AG04449 (cell line): Measurements from ENCODE around the gene JCAD.

Experiments used
- CTCF ChIA-PET: fragments of 350-600 bp; formaldehyde crosslinking; extraction: SDS; loops from one replicate; lab custom pipeline; 2021; ENCODE audit warnings: antibody characterized with exemption; lab: Yijun Ruan, JAX
- POLR2A ChIA-PET: fragments of 400-600, 350-600 bp; formaldehyde crosslinking; extraction: SDS; loops from one replicate; lab custom pipeline; 2020; ENCODE audit warnings: antibody characterized with exemption, inconsistent platforms; lab: Yijun Ruan, JAX
- DNase-seq: peaks from one replicate; pipeline ENCODE4 v3.0.0-alpha.2; 2010; ENCODE audit warnings: low read depth, low spot score
- H3K4me3 ChIP-seq: 2 replicates; pipeline ENCODE4 v1.5.1; 2011; ENCODE audit warnings: low read depth, mild to moderate bottlenecking, control low read depth, low read length
- CTCF ChIP-seq: IDR thresholded peaks from one replicate; pipeline ENCODE4 v1.5.1; 2011; ENCODE audit warnings: mild to moderate bottlenecking, moderate library complexity, low read length, control low read depth, inconsistent platforms; ENCODE audit not compliant: insufficient read depth; ENCODE audit errors: missing control alignments

JCAD gene

GRCh38 chr10:30034433-30035137, 24.8 kb downstream of the JCAD start:
- H3K4me3 ChIP-seq, result no peak overlapping the region
- no peak for DNase-seq
- TF ChIP-seq CTCF, result no peak
- ChIA-PET POLR2A (no interaction called here), CTCF (interaction anchor here (1.0 to 1.6 kb wide), 3 partner anchors 10 to 236 kb away, joined by 3 to 5 read pairs (median 3); no protein-coding TSS in a partner anchor)

GRCh38 chr10:30032125-30032524, 27.3 kb downstream of the JCAD start:
- DNase-seq, result no peak
- ChIA-PET POLR2A (no interaction called here), CTCF (interaction anchor here (1.3 to 1.4 kb wide), 2 partner anchors 10 to 209 kb away, joined by 3 to 6 read pairs; no protein-coding TSS in a partner anchor)
- no peak for TF ChIP-seq CTCF
- H3K4me3 ChIP-seq, result no peak overlapping the region

- no peak for DNase-seq
- ChIA-PET POLR2A (interaction anchor here (0.6 kb wide), 1 partner anchor 15 kb away, joined by 3 read pairs; no protein-coding TSS in a partner anchor), CTCF (no interaction called here)
- TF ChIP-seq CTCF, result no peak
- no peak overlapping the region for H3K4me3 ChIP-seq
Measured at GRCh38 chr10:30029872-30030256, 29.5 kb downstream of the JCAD start.

- TF ChIP-seq CTCF, result no peak
- ChIA-PET POLR2A (interaction anchor here (0.6 kb wide), 1 partner anchor 16 kb away, joined by 3 read pairs; no protein-coding TSS in a partner anchor), CTCF (interaction anchor here (0.8 kb wide), 1 partner anchor 212 kb away, joined by 4 read pairs; no protein-coding TSS in a partner anchor)
- no peak for DNase-seq
- H3K4me3 ChIP-seq, result no peak overlapping the region
Measured at GRCh38 chr10:30029164-30029871, 30.1 kb downstream of the JCAD start.

GRCh38 chr10:30028738-30029030, 30.7 kb downstream of the JCAD start:
- DNase-seq, result no peak
- CTCF ChIA-PET, result interaction anchor here (0.8 kb wide), 1 partner anchor 212 kb away, joined by 4 read pairs; no protein-coding TSS in a partner anchor
- no peak for TF ChIP-seq CTCF
- POLR2A ChIA-PET, result no interaction called here
- H3K4me3 ChIP-seq, result no peak overlapping the region
